Sigmoid colon (tissue), 3 donors: ENCODE results near the gene BRAP.

Experiments
- POLR2A ChIP-seq, 2 donors: fragments of 450-650 bp; IDR thresholded peaks; one replicate each; pipeline ENCODE4 v1.6.1; 2016; ENCODE audit warnings: antibody characterized with exemption in 2 of 2, mild to moderate bottlenecking in 2 of 2, moderate library complexity in 2 of 2
- TF ChIP-seq, protein P1 (sequence below), 4 experiments: fragments of 450-650 bp in 3 of 4; fragments of 200-600 bp in 1 of 4; IDR thresholded peaks; one replicate each; pipeline ENCODE4 v1.5.1; 2016 to 2019; ENCODE audit warnings: antibody characterized with exemption in 4 of 4, mild to moderate bottlenecking in 3 of 4, moderate library complexity in 2 of 4

DNA sequence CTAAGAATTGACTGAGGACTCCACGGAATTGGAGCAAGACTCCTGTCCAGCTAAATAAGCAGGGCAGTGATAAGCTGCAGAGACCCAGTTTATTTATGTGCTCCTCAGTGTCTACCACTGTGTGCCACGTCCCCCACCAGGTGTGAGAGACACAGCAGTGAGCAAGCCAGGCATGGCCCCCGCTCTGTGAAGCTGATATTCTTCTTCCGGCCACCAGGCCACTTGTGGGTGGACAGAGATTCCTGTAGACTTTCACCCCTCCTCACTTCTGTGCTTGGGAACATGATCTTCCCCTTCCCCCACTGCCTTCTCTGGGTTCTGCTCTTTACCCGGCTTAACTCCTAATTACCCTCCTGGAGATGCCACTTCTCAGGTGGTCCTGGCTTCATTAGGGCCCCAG lies 21.3 kb downstream of the BRAP start:
- TF ChIP-seq POLR2A (IDR thresholded peaks at IDR 0.05), result no peak
- TF ChIP-seq, protein P1, sequence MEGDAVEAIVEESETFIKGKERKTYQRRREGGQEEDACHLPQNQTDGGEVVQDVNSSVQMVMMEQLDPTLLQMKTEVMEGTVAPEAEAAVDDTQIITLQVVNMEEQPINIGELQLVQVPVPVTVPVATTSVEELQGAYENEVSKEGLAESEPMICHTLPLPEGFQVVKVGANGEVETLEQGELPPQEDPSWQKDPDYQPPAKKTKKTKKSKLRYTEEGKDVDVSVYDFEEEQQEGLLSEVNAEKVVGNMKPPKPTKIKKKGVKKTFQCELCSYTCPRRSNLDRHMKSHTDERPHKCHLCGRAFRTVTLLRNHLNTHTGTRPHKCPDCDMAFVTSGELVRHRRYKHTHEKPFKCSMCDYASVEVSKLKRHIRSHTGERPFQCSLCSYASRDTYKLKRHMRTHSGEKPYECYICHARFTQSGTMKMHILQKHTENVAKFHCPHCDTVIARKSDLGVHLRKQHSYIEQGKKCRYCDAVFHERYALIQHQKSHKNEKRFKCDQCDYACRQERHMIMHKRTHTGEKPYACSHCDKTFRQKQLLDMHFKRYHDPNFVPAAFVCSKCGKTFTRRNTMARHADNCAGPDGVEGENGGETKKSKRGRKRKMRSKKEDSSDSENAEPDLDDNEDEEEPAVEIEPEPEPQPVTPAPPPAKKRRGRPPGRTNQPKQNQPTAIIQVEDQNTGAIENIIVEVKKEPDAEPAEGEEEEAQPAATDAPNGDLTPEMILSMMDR (IDR thresholded peaks at IDR 0.05), result no peak
